Activated naive CD8-positive, alpha-beta T cell treated with anti-CD3 and anti-CD28 coated beads for 36 hours (primary cell): ENCODE measurements around the gene WWOX. TPM values are rescaled to one million over a fixed set of nuclear protein-coding genes. Genes with fewer than 3 reads are reported as not detected.
A peak's percentile ranks its signal among the peaks of the same experiment; 100 is the strongest.

Experiments used
- DNase-seq: peaks from one replicate; pipeline ENCODE4 v3.0.0; 2021
- H3K27ac Mint-ChIP-seq: one replicate; pipeline ENCODE4 v1.8.0; 2022; ENCODE audit warnings: mild to moderate bottlenecking, moderate library complexity, mixed read lengths
- H3K27me3 Mint-ChIP-seq: one replicate; pipeline ENCODE4 v1.8.0; 2022; ENCODE audit warnings: mild to moderate bottlenecking, mixed read lengths
- H3K36me3 Mint-ChIP-seq: one replicate; pipeline ENCODE4 v1.8.0; 2021; ENCODE audit warnings: mild to moderate bottlenecking, mixed read lengths
- H3K4me1 Mint-ChIP-seq: one replicate; pipeline ENCODE4 v1.8.0; 2021; ENCODE audit warnings: mixed read lengths
- H3K4me3 Mint-ChIP-seq: one replicate; pipeline ENCODE4 v1.8.0; 2022; ENCODE audit warnings: mild to moderate bottlenecking, moderate library complexity, mixed read lengths
- H3K9me3 Mint-ChIP-seq: one replicate; pipeline ENCODE4 v1.8.0; 2022; ENCODE audit warnings: mixed read lengths
- total RNA-seq, 2 experiments: library from RNA; stranded (reverse); gene quantifications; one replicate each; pipeline ENCODE4 v1.2.3, GENCODE V29; 2021

Gene WWOX
- total RNA-seq, 2 experiments from 2014 or later, result 20.0 to 23.9 TPM

- no peaks in the 10 kb centered on the region for H3K36me3 Mint-ChIP-seq
- H3K4me3 Mint-ChIP-seq, result no peak overlapping the region
- H3K4me1 Mint-ChIP-seq, result peaks cover 2% of the 10 kb centered on the region
- H3K27ac Mint-ChIP-seq, result no peak overlapping the region
- no peaks in the 10 kb centered on the region for H3K9me3 Mint-ChIP-seq
- no peak for DNase-seq
- H3K27me3 Mint-ChIP-seq, result no peaks in the 10 kb centered on the region
These were observed 689.2 kb downstream of the WWOX start for GRCh38 chr16:78788696-78789095.

- Mint-ChIP-seq H3K27me3 (no peaks in the 10 kb centered on the region), H3K9me3 (no peaks in the 10 kb centered on the region), H3K36me3 (no peaks in the 10 kb centered on the region), H3K27ac (no peak overlapping the region), H3K4me1 (peaks cover 2% of the 10 kb centered on the region), H3K4me3 (no peak overlapping the region)
- DNase-seq, result no peak
These were observed 690.1 kb downstream of the WWOX start for GRCh38 chr16:78789561-78789960.

GRCh38 chr16:78791011-78791410, 691.6 kb downstream of the WWOX start:
- Mint-ChIP-seq H3K27ac (no peak overlapping the region), H3K27me3 (no peaks in the 10 kb centered on the region), H3K4me3 (no peak overlapping the region), H3K4me1 (peaks cover 2% of the 10 kb centered on the region), H3K9me3 (no peaks in the 10 kb centered on the region), H3K36me3 (peaks cover under 1% of the 10 kb centered on the region)
- no peak for DNase-seq

- no peaks in the 10 kb centered on the region for H3K27me3 Mint-ChIP-seq
- H3K4me3 Mint-ChIP-seq, result no peak overlapping the region
- H3K27ac Mint-ChIP-seq, result no peak overlapping the region
- H3K36me3 Mint-ChIP-seq, result peaks cover 1% of the 10 kb centered on the region
- no peak for DNase-seq
- peaks cover 2% of the 10 kb centered on the region for H3K4me1 Mint-ChIP-seq
- no peaks in the 10 kb centered on the region for H3K9me3 Mint-ChIP-seq
These were observed 692.5 kb downstream of the WWOX start for GRCh38 chr16:78791926-78792325.

GRCh38 chr16:78792952-78793351, 693.5 kb downstream of the WWOX start:
- Mint-ChIP-seq H3K4me3 (no peak overlapping the region), H3K4me1 (peaks cover 2% of the 10 kb centered on the region)
- no peak for DNase-seq

GRCh38 chr16:78794581-78795250, 695.3 kb downstream of the WWOX start:
- peaks cover 1% of the 10 kb centered on the region for H3K36me3 Mint-ChIP-seq
- H3K9me3 Mint-ChIP-seq, result no peaks in the 10 kb centered on the region
- H3K4me3 Mint-ChIP-seq, result no peak overlapping the region
- H3K27me3 Mint-ChIP-seq, result no peaks in the 10 kb centered on the region
- H3K4me1 Mint-ChIP-seq, result peaks cover 2% of the 10 kb centered on the region
- DNase-seq, result no peak
- no peak overlapping the region for H3K27ac Mint-ChIP-seq

More at GRCh38 chr16:78792952-78793351, 693.5 kb downstream of the WWOX start:
- peaks cover 1% of the 10 kb centered on the region for H3K36me3 Mint-ChIP-seq
- no peaks in the 10 kb centered on the region for H3K9me3 Mint-ChIP-seq
- H3K27me3 Mint-ChIP-seq, result no peaks in the 10 kb centered on the region
- H3K27ac Mint-ChIP-seq, result no peak overlapping the region

GRCh38 chr16:78795433-78795832, 696.0 kb downstream of the WWOX start:
- Mint-ChIP-seq H3K36me3 (peaks cover 1% of the 10 kb centered on the region), H3K9me3 (no peaks in the 10 kb centered on the region), H3K27ac (no peak overlapping the region), H3K4me3 (no peak overlapping the region), H3K4me1 (peaks cover under 1% of the 10 kb centered on the region), H3K27me3 (no peaks in the 10 kb centered on the region)
- no peak for DNase-seq

- Mint-ChIP-seq H3K27me3 (no peaks in the 10 kb centered on the region), H3K36me3 (peaks cover 1% of the 10 kb centered on the region), H3K4me3 (no peak overlapping the region), H3K27ac (no peak overlapping the region), H3K9me3 (no peaks in the 10 kb centered on the region), H3K4me1 (no peaks in the 10 kb centered on the region)
- peak; percentile 8 for DNase-seq
These were observed 696.9 kb downstream of the WWOX start for GRCh38 chr16:78796221-78796866.

- Mint-ChIP-seq H3K36me3 (peaks cover 1% of the 10 kb centered on the region), H3K27ac (no peak overlapping the region), H3K27me3 (no peaks in the 10 kb centered on the region), H3K4me3 (no peak overlapping the region), H3K4me1 (no peaks in the 10 kb centered on the region), H3K9me3 (no peaks in the 10 kb centered on the region)
- no peak for DNase-seq
These were observed 700.0 kb downstream of the WWOX start for GRCh38 chr16:78799429-78799828.

GRCh38 chr16:78800523-78800922, 701.1 kb downstream of the WWOX start:
- H3K27ac Mint-ChIP-seq, result no peak overlapping the region
- H3K4me1 Mint-ChIP-seq, result no peaks in the 10 kb centered on the region
- H3K27me3 Mint-ChIP-seq, result no peaks in the 10 kb centered on the region
- H3K9me3 Mint-ChIP-seq, result peaks cover 3% of the 10 kb centered on the region
- H3K36me3 Mint-ChIP-seq, result peaks cover 1% of the 10 kb centered on the region
- no peak overlapping the region for H3K4me3 Mint-ChIP-seq
- no peak for DNase-seq

- H3K36me3 Mint-ChIP-seq, result no peaks in the 10 kb centered on the region
- H3K4me1 Mint-ChIP-seq, result no peaks in the 10 kb centered on the region
- H3K9me3 Mint-ChIP-seq, result peaks cover 5% of the 10 kb centered on the region
- no peaks in the 10 kb centered on the region for H3K27me3 Mint-ChIP-seq
- no peak overlapping the region for H3K27ac Mint-ChIP-seq
- H3K4me3 Mint-ChIP-seq, result no peak overlapping the region
- no peak for DNase-seq
These were observed 704.7 kb downstream of the WWOX start for GRCh38 chr16:78804058-78804735.

GRCh38 chr16:78805556-78805955, 706.1 kb downstream of the WWOX start:
- Mint-ChIP-seq H3K27ac (no peak overlapping the region), H3K9me3 (peaks cover 5% of the 10 kb centered on the region)

GRCh38 chr16:78811247-78811646, 711.8 kb downstream of the WWOX start:
- DNase-seq, result no peak
- Mint-ChIP-seq H3K27me3 (no peaks in the 10 kb centered on the region), H3K27ac (no peak overlapping the region), H3K36me3 (no peaks in the 10 kb centered on the region), H3K9me3 (peaks cover 2% of the 10 kb centered on the region), H3K4me1 (no peaks in the 10 kb centered on the region), H3K4me3 (no peak overlapping the region)

More at GRCh38 chr16:78805556-78805955, 706.1 kb downstream of the WWOX start:
- Mint-ChIP-seq H3K4me3 (no peak overlapping the region), H3K4me1 (no peaks in the 10 kb centered on the region), H3K36me3 (no peaks in the 10 kb centered on the region), H3K27me3 (no peaks in the 10 kb centered on the region)
- no peak for DNase-seq

GRCh38 chr16:78812582-78812981, 713.1 kb downstream of the WWOX start:
- H3K27ac Mint-ChIP-seq, result no peak overlapping the region
- H3K4me3 Mint-ChIP-seq, result no peak overlapping the region
- H3K9me3 Mint-ChIP-seq, result no peaks in the 10 kb centered on the region
- DNase-seq, result no peak
- H3K27me3 Mint-ChIP-seq, result no peaks in the 10 kb centered on the region
- H3K4me1 Mint-ChIP-seq, result no peaks in the 10 kb centered on the region
- no peaks in the 10 kb centered on the region for H3K36me3 Mint-ChIP-seq

GRCh38 chr16:78813661-78814311, 714.3 kb downstream of the WWOX start:
- no peak overlapping the region for H3K4me3 Mint-ChIP-seq
- H3K27me3 Mint-ChIP-seq, result no peaks in the 10 kb centered on the region
- no peak overlapping the region for H3K27ac Mint-ChIP-seq
- no peak for DNase-seq
- no peaks in the 10 kb centered on the region for H3K36me3 Mint-ChIP-seq
- H3K9me3 Mint-ChIP-seq, result no peaks in the 10 kb centered on the region
- H3K4me1 Mint-ChIP-seq, result no peaks in the 10 kb centered on the region
